ENCODE measurements around the gene DDX54.

Gene DDX54

GRCh38 chr12:113116875-113117274 is 68.4 kb downstream of the DDX54 start:
- no peak for DNase-seq

GRCh38 chr12:113115455-113116126 is 69.7 kb downstream of the DDX54 start:
- DNase-seq, result no peak

GRCh38 chr12:113114447-113115178 is 70.7 kb downstream of the DDX54 start:
- DNase-seq, result no peak

GRCh38 chr12:113113397-113113796 is 71.9 kb downstream of the DDX54 start:
- no peak for DNase-seq

- no peak for DNase-seq
Observed at GRCh38 chr12:113112043-113112899, 73.0 kb downstream of the DDX54 start.

- no peak for DNase-seq
Observed at GRCh38 chr12:113111247-113111646, 74.0 kb downstream of the DDX54 start.

- no peak for DNase-seq
Observed at GRCh38 chr12:113109872-113110599, 75.2 kb downstream of the DDX54 start.

GRCh38 chr12:113109360-113109759 is 75.9 kb downstream of the DDX54 start:
- no peak for DNase-seq

GRCh38 chr12:113108308-113108707 is 77.0 kb downstream of the DDX54 start:
- DNase-seq, result no peak
